DND-41 (cell line): Measurements from ENCODE around the gene PEMT.

Experiments
- ATAC-seq: fragments of 200-7000 bp; cut with Tn5 transposase; 3 replicates; pipeline ENCODE4 v1.9.1; 2021; ENCODE audit warnings: low read depth; ENCODE audit not compliant: insufficient read depth
- DNase-seq: peaks from one replicate; pipeline ENCODE4 v3.0.0-alpha.2; 2020
- H2AFZ ChIP-seq: 2 replicates; pipeline ENCODE4 v1.6.0; 2012; ENCODE audit warnings: low read depth, low read length
- H3K27ac ChIP-seq: 2 replicates; pipeline ENCODE4 v1.5.1; 2012; ENCODE audit warnings: low read length, inconsistent platforms
- H3K27me3 ChIP-seq: fragments of 200-600 bp; sonication (generic); 2 replicates; pipeline ENCODE4 v1.6.0; 2012; ENCODE audit warnings: low read length, mild to moderate bottlenecking, inconsistent platforms; ENCODE audit not compliant: insufficient read depth, poor library complexity
- H3K36me3 ChIP-seq: 2 replicates; pipeline ENCODE4 v1.5.1; 2012; ENCODE audit warnings: low read length, inconsistent platforms; ENCODE audit not compliant: insufficient read depth
- H3K4me1 ChIP-seq: 2 replicates; pipeline ENCODE4 v1.5.1; 2012; ENCODE audit warnings: mild to moderate bottlenecking, low read length; ENCODE audit not compliant: insufficient read depth
- H3K4me2 ChIP-seq: 2 replicates; pipeline ENCODE4 v1.6.0; 2012; ENCODE audit warnings: mild to moderate bottlenecking, moderate library complexity, low read length, inconsistent platforms; ENCODE audit not compliant: insufficient read depth
- H3K4me3 ChIP-seq, 2 experiments: fragments of 200-600 bp in 1 of 2; shearing (Covaris generic) in 1 of 2; 2 replicates each; pipeline ENCODE4 v1.5.1; 2012 to 2016; ENCODE audit warnings: inconsistent platforms in 2 of 2, low read length in 2 of 2, mild to moderate bottlenecking in 2 of 2, low read depth in 1 of 2, moderate library complexity in 1 of 2
- H3K79me2 ChIP-seq: 2 replicates; pipeline ENCODE4 v1.6.0; 2012; ENCODE audit warnings: low read length, inconsistent platforms; ENCODE audit not compliant: insufficient read depth
- H3K9ac ChIP-seq: 2 replicates; pipeline ENCODE4 v1.6.0; 2012; ENCODE audit warnings: low read depth, mild to moderate bottlenecking, inconsistent platforms, low read length, moderate library complexity
- H3K9me3 ChIP-seq: 2 replicates; pipeline ENCODE4 v1.5.1; 2012; ENCODE audit warnings: low read length, moderate library complexity, mild to moderate bottlenecking, inconsistent platforms; ENCODE audit not compliant: insufficient read depth, severe bottlenecking
- H4K20me1 ChIP-seq: 2 replicates; pipeline ENCODE4 v1.6.0; 2012; ENCODE audit warnings: low read length; ENCODE audit not compliant: insufficient read depth
- EZH2 ChIP-seq: IDR thresholded peaks from 3 replicates; pipeline ENCODE4 v1.6.1; 2012; ENCODE audit warnings: borderline replicate concordance, low read depth, mild to moderate bottlenecking, moderate library complexity, low read length, inconsistent platforms; ENCODE audit not compliant: severe bottlenecking
- TF ChIP-seq, protein P1 (sequence below): IDR thresholded peaks from 2 replicates; pipeline ENCODE4 v1.5.1; 2012; ENCODE audit warnings: borderline replicate concordance, low read length, moderate library complexity, mild to moderate bottlenecking; ENCODE audit not compliant: poor library complexity, severe bottlenecking; ENCODE audit errors: extremely low read depth

PEMT gene

DNA sequence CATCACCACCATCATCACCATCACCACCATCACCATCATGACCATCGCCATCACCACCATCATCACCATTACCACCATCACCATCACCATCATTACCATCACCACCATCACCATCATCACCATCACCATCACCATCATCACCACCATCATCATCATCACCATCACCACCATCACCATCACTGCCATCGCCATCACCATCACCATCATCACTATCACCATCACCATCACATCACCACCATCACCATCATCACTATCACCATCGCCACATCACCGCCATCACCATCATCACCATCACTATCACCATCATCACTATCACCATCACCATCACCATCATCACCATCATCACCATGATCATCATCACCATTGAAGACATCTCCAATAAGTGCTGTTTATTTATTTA, 131.5 kb downstream of the PEMT start:
- Histone ChIP-seq H3K4me3 (no peak overlapping the region), H3K79me2 (no peaks in the 10 kb centered on the region), H2AFZ (no peak overlapping the region), H3K9ac (no peak overlapping the region), H3K9me3 (peaks cover 6% of the 10 kb centered on the region), H3K4me2 (no peak overlapping the region), H3K4me1 (no peaks in the 10 kb centered on the region), H3K27ac (no peak overlapping the region), H4K20me1 (no peaks in the 10 kb centered on the region), H3K36me3 (no peaks in the 10 kb centered on the region), H3K27me3 (no peaks in the 10 kb centered on the region)
- DNase-seq (no peak), ATAC-seq (no peak)
- TF ChIP-seq, protein P1, sequence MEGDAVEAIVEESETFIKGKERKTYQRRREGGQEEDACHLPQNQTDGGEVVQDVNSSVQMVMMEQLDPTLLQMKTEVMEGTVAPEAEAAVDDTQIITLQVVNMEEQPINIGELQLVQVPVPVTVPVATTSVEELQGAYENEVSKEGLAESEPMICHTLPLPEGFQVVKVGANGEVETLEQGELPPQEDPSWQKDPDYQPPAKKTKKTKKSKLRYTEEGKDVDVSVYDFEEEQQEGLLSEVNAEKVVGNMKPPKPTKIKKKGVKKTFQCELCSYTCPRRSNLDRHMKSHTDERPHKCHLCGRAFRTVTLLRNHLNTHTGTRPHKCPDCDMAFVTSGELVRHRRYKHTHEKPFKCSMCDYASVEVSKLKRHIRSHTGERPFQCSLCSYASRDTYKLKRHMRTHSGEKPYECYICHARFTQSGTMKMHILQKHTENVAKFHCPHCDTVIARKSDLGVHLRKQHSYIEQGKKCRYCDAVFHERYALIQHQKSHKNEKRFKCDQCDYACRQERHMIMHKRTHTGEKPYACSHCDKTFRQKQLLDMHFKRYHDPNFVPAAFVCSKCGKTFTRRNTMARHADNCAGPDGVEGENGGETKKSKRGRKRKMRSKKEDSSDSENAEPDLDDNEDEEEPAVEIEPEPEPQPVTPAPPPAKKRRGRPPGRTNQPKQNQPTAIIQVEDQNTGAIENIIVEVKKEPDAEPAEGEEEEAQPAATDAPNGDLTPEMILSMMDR = no peak
- TF ChIP-seq EZH2 = no peak

DNA sequence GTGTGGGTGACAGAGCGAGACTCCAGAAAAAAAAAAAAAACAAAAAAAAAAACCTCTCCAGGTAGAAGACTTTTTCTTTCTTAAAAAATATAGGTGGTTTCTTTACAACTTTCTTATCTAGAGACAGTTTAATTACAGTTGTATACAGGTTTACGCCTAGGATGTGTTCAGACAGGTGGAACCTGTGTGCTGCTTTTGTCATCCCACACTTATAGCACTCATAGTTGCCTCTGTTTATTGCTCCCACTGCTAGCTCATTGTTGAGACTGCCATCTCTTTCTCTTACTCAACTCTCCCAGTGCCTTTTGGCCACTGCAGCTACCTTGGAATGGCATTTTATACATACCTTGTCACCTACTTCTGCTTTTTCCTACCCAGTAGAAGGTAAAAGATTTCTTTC, 133.8 kb downstream of the PEMT start:
- H3K4me1 ChIP-seq = no peaks in the 10 kb centered on the region
- no peaks in the 10 kb centered on the region for H3K36me3 ChIP-seq
- H3K4me2 ChIP-seq = no peak overlapping the region
- no peak overlapping the region for H2AFZ ChIP-seq
- ATAC-seq (no peak), DNase-seq (no peak)
- H3K79me2 ChIP-seq = no peaks in the 10 kb centered on the region
- H3K27me3 ChIP-seq = no peaks in the 10 kb centered on the region
- peaks cover 6% of the 10 kb centered on the region for H3K9me3 ChIP-seq
- H3K9ac ChIP-seq = no peak overlapping the region
- no peaks in the 10 kb centered on the region for H4K20me1 ChIP-seq
- H3K4me3 ChIP-seq = no peak overlapping the region
- no peak overlapping the region for H3K27ac ChIP-seq
- no peak for TF ChIP-seq EZH2
- TF ChIP-seq, protein P1 = no peak

DNA sequence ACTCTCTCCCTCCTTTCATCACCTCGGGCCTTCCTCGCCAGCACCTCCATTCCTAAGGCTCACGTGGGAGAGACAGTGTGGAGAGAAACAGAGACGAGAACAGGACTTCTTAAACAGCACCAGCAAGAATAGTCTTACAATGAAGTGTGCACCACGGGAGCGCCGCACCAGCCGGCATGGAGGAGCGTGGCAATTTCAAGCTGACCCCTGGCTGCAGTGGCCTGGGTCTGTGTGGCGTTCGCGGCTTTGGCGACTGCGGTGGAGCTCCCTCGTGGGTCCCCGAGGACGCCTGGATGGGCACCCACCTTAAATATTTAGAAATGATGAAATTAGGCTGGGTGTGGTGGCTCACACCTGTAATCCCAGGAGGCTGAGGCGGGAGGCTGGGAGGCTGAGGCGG, 135.3 kb downstream of the PEMT start:
- TF ChIP-seq, protein P1 = no peak
- TF ChIP-seq EZH2 = no peak
- ATAC-seq = no peak
- Histone ChIP-seq H2AFZ (no peak overlapping the region), H3K27me3 (no peaks in the 10 kb centered on the region), H3K4me3 (no peak overlapping the region), H3K79me2 (no peaks in the 10 kb centered on the region), H3K9ac (no peak overlapping the region), H3K9me3 (peaks cover 6% of the 10 kb centered on the region), H3K4me2 (no peak overlapping the region), H3K27ac (no peak overlapping the region), H3K4me1 (no peaks in the 10 kb centered on the region), H3K36me3 (no peaks in the 10 kb centered on the region), H4K20me1 (no peaks in the 10 kb centered on the region)
- no peak for DNase-seq
